HG02610 (cell line): Measurements from ENCODE around the gene BNIPL.

ENCODE experiments used
- ATAC-seq: cut with Tn5 transposase; IDR thresholded peaks from one replicate; pipeline ENCODE4 v1.9.1; 2021; ENCODE audit warnings: mild to moderate bottlenecking, moderate library complexity; ENCODE audit not compliant: unreplicated experiment

The BNIPL gene

GRCh38 chr1:151056149-151056548, 19.8 kb downstream of the BNIPL start:
- no peak for ATAC-seq

DNA sequence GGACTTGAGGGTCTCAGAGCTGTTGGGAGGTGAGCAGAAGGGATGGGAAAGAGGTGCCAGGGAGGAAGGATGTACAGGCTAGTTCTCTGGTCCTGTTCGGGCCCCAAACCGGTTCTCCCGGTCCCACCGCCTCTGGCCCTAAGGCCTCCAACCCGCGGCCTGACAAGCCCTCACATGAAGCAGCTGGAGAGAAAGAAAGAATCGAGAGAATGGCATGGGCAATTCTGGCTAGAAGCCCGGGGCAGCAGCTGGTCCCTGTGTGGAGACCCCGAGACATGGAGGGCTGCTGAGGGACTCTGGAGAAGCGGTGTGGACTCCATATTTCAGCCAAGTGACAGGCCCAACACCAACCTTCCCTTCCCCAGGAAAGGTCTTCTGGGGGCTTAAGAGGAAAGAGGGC, 22.3 kb downstream of the BNIPL start:
- no peak for ATAC-seq

- ATAC-seq: peak; percentile 73
These were observed 23.0 kb downstream of the BNIPL start, which contains the start of gene CDC42SE1 for GRCh38 chr1:151059109-151060006. TSS of gene CDC42SE1 (minus strand) at chr1:151059622. CDS start at chr1:151055730, 3,892 bp downstream.

DNA sequence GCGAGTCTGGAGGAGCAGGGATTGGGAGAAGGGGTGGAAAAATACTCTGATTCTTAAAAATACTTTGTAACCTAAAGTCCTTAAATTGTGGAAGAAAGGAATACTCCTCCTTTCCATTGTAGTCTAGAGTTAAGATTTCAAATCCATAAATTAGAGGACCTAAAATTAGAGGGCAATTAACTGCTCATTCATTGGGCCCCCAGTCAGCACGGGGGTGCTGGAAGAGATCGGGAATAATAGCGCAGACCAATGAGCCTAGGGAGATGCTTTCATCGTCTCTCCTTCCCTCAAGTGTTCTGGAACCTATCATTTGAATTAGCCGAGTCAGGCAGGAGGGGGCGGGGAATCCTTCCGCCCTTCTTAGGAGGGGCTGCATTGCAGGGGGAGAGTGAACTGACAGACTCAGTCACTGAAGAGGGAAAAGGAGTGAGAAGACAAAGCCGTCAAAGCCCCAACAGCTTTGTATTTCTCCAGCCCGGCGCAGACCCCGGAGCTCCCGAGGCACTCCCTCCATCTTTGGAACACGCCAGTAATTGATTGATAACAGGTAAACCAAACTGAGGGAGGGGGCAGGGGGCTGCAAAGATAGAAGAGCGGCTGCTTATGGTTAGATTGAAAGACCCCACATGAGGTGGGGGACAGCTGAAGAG, 23.7 kb downstream of the BNIPL start, which contains the start of gene MLLT11:
Gene MLLT11, plus strand, starts transcription at position 391 of the 650 bp plus-strand sequence. CDS start 6,828 bp downstream, outside the sequence.
- ATAC-seq: no peak

- no peak for ATAC-seq
These were observed 24.5 kb downstream of the BNIPL start for GRCh38 chr1:151060657-151061421.

GRCh38 chr1:151061704-151062103, 25.3 kb downstream of the BNIPL start:
- no peak for ATAC-seq

DNA sequence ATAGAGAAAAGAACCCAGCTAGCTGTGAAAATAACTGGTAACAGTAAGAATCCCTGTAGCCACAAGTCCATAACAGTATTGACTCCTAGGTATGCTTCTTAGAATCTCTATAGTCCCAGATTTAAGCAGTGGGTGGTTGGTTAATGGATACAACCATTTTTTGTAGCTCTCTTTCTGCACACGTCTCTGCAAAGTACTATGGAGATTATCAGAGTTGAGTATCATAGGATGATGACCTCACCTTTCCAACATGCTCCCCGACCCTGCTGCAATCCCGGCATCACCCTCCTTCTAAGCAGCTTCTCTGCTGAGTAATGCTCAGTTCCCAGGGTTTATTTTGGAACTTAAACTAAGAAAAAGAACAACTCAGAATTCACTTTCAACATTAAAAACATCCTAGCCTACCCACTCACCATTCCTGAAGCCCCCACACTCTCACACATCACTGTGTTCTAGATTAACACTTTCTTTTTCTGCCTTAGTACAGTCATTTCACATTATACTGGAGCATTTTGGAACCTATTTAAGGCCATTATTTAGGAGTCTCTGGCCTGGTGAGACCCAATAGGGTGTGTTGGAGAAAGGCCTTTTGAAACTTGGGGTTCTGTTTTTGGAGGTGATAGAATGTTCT, 26.5 kb downstream of the BNIPL start:
- ATAC-seq: no peak

DNA sequence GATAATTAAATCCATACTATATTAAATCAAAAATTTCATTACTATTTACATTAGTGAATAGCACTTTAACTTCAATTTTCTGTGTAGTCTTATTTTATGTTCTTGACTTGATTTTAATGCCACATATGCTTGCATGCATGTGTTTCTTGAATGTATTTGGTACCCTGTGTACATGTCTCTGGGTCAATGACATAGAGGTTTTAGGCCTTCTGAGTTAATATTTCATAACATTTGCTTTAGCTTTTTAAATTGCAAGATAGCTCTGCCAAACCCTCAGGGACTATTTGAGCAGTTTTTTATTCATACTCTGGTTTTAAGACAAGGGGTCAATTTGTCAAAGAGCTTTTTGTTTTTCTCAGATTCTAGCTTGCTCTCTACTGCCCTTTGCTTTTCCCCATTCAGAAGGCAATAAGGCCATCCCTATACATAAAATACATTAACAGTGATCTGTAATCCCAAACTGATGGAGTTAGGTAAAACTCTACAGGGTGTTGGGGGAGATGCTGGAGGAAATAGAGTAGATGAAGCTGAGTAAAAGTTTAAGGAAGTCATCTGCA, 28.8 kb downstream of the BNIPL start:
- ATAC-seq: no peak

GRCh38 chr1:151067185-151067584, 30.8 kb downstream of the BNIPL start:
- no peak for ATAC-seq

DNA sequence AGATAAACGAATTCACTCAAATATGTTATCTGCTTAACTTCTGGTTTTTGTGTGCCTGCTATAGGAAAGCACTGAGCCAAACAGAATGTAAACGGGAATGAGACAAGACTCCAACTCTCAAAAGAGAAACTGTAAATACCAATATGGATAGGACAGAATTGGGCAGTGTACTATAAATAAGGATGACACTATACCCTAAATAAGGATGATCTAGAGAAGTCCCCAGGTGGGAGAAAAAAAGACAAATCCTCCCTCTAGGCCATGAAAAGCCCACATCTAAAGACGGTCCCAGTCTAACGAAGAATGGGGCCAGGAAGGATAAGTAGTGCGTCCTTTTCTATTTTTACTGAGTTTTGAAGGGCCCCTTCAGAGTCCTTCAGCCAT, 32.7 kb downstream of the BNIPL start:
- no peak for ATAC-seq

GRCh38 chr1:151070474-151071276, 34.3 kb downstream of the BNIPL start, which contains the start of gene GABPB2:
TSS of gene GABPB2 (plus strand) at chr1:151070761. CDS start at chr1:151088190, 17,429 bp downstream.
- peak; percentile 73 for ATAC-seq

GRCh38 chr1:151072224-151072623, 35.8 kb downstream of the BNIPL start:
- no peak for ATAC-seq

- no peak for ATAC-seq
These were observed 49.7 kb downstream of the BNIPL start for GRCh38 chr1:151085953-151086559.
